ENCODE data around the gene GPR146.

DNA sequence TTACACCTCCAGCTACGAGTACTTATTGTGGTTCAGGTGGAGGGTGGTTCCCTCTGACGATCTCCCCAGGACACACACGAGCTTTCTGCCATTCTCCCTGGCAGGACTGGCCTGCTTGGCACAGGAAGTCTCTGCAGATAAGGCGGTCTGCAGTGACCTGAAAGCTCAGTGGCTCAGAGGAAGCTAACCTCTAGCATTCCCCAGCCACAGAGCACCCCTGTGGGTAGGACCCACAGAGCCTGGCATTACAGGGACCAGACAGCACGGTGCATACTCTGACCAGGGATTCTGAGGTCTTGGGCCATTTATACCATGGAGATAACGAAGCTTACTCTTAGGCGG is 1.9 kb upstream of the GPR146 start:
- no peak for TF ChIP-seq CTCF (IDR thresholded peaks at IDR 0.05)
- no peak for TF ChIP-seq POLR2A (IDR thresholded peaks at IDR 0.05)

Data from lower leg skin (tissue), 3 donors.